Stimulated activated naive CD8-positive, alpha-beta T cell treated with anti-CD3 and anti-CD28 coated beads, Interleukin-15, amount 100 ng/mL, for 72 hours (primary cell): ENCODE measurements around the gene BTN3A1.
A peak's percentile ranks its signal among the peaks of the same experiment; 100 is the strongest.
"Not testable (repeated sequence)": the region's sequence is repeated elsewhere in the genome, so short reads cannot be mapped to it uniquely, and the experiment has no call there.

ENCODE experiments used
- ATAC-seq: fragments of 150-1000 bp; cut with Tn5 transposase; 2 replicates; pipeline ENCODE4 v1.10.0; 2021; ENCODE audit warnings: mild to moderate bottlenecking, moderate library complexity
- DNase-seq, 2 donors: peaks; one replicate each; pipeline ENCODE4 v3.0.0; 2021 to 2022
- H3K27ac Mint-ChIP-seq, 2 donors: one replicate each; pipeline ENCODE4 v1.8.0; 2022; ENCODE audit warnings: mild to moderate bottlenecking in 2 of 2, mixed read lengths in 2 of 2, moderate library complexity in 2 of 2
- H3K27me3 Mint-ChIP-seq: one replicate; pipeline ENCODE4 v1.8.0; 2022; ENCODE audit warnings: mixed read lengths
- H3K4me1 Mint-ChIP-seq: one replicate; pipeline ENCODE4 v1.8.0; 2022; ENCODE audit warnings: mild to moderate bottlenecking, mixed read lengths
- H3K4me3 Mint-ChIP-seq, 2 donors: one replicate each; pipeline ENCODE4 v1.8.0; 2022; ENCODE audit warnings: mild to moderate bottlenecking in 2 of 2, mixed read lengths in 2 of 2, moderate library complexity in 1 of 2
- H3K9me3 Mint-ChIP-seq, 2 donors: one replicate each; pipeline ENCODE4 v1.8.0; 2022; ENCODE audit warnings: mixed read lengths in 2 of 2

The BTN3A1 gene

GRCh38 chr6:26439151-26440125 lies 37.4 kb downstream of the BTN3A1 start:
- peak overlapping the region; percentile 89 to 98 for H3K4me3 Mint-ChIP-seq
- DNase-seq (no peak), ATAC-seq (no peak)
- H3K27me3 Mint-ChIP-seq: no peaks in the 10 kb centered on the region
- peak overlapping the region; percentile 92 to 97 for H3K27ac Mint-ChIP-seq
- H3K4me1 Mint-ChIP-seq: peaks cover 36% of the 10 kb centered on the region
- peaks cover 3 to 5% of the 10 kb centered on the region in 2 donors for H3K9me3 Mint-ChIP-seq

DNA sequence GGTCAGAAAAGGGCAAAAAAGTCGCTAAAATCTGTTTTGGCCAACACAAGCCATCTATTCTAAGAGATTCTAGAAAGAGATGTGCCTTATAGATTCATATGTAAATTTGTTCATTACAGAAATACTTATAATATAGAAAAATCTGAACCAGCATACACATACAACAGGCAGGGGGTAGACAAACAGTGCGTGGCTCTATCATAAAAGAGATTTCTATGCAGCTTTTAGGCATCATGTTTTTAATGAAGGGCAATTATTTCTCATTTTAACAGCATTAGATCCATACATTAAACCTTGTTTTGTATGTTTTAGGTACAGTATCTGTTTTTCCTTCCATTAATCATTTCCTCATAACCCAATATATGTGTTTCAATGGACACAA lies 38.9 kb downstream of the BTN3A1 start:
- Mint-ChIP-seq H3K27ac (peak overlapping the region in 1 of 2 donors; percentile 97), H3K9me3 (no peaks in the 10 kb centered on the region)

GRCh38 chr6:26441977-26442376 lies 39.9 kb downstream of the BTN3A1 start:
- ATAC-seq: no peak
- H3K9me3 Mint-ChIP-seq: no peaks in the 10 kb centered on the region
- H3K27ac Mint-ChIP-seq: peak overlapping the region in 1 of 2 donors; percentile 71
- peaks cover 62% of the 10 kb centered on the region for H3K4me1 Mint-ChIP-seq
- no peak for DNase-seq
- H3K4me3 Mint-ChIP-seq: peak overlapping the region; percentile 88 to 91
- H3K27me3 Mint-ChIP-seq: no peaks in the 10 kb centered on the region

More for the DNA sequence above, 38.9 kb downstream of the BTN3A1 start:
- H3K27me3 Mint-ChIP-seq: no peaks in the 10 kb centered on the region
- peaks cover 51% of the 10 kb centered on the region for H3K4me1 Mint-ChIP-seq
- H3K4me3 Mint-ChIP-seq: peak overlapping the region; percentile 89 to 98
- ATAC-seq (no peak), DNase-seq (no peak)

GRCh38 chr6:26445934-26446667 lies 44.0 kb downstream of the BTN3A1 start:
- ATAC-seq: peak; percentile 98
- Mint-ChIP-seq H3K27me3 (no peaks in the 10 kb centered on the region), H3K9me3 (no peaks in the 10 kb centered on the region), H3K4me3 (peak overlapping the region; percentile 44 to 55), H3K4me1 (peaks cover 73% of the 10 kb centered on the region), H3K27ac (peak overlapping the region; percentile 55 to 72)
- DNase-seq: peak in 1 of 2 donors; percentile 61

- Mint-ChIP-seq H3K27me3 (no peaks in the 10 kb centered on the region), H3K9me3 (no peaks in the 10 kb centered on the region), H3K4me3 (no peak overlapping the region), H3K27ac (no peak overlapping the region), H3K4me1 (peaks cover 75% of the 10 kb centered on the region)
- ATAC-seq (no peak), DNase-seq (no peak)
Observed at GRCh38 chr6:26447257-26447656, 45.2 kb downstream of the BTN3A1 start.

DNA sequence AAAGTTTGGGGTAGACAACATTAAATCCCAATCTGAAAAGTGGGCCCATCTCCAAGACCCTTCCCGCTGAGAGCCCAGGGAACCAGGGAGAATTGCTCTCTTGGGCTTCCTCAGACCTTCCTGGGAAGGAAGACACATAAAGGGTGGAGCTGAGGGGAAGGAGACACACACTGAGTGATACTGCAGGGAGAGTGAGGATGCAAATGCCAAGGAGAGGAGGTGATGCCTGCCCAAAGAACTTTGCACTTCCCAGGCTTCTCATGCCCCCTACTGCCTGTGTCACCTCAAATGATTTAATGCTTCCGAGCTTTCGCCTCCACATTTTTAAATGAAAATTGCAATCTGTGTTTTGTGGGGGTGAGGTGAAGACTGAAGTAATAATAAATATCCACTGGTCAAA lies 48.2 kb downstream of the BTN3A1 start:
- H3K4me1 Mint-ChIP-seq: peaks cover 46% of the 10 kb centered on the region
- DNase-seq (no peak), ATAC-seq (no peak)
- no peak overlapping the region for H3K4me3 Mint-ChIP-seq
- H3K27me3 Mint-ChIP-seq: no peaks in the 10 kb centered on the region
- peak overlapping the region; percentile 59 to 68 for H3K27ac Mint-ChIP-seq
- no peaks in the 10 kb centered on the region for H3K9me3 Mint-ChIP-seq

DNA sequence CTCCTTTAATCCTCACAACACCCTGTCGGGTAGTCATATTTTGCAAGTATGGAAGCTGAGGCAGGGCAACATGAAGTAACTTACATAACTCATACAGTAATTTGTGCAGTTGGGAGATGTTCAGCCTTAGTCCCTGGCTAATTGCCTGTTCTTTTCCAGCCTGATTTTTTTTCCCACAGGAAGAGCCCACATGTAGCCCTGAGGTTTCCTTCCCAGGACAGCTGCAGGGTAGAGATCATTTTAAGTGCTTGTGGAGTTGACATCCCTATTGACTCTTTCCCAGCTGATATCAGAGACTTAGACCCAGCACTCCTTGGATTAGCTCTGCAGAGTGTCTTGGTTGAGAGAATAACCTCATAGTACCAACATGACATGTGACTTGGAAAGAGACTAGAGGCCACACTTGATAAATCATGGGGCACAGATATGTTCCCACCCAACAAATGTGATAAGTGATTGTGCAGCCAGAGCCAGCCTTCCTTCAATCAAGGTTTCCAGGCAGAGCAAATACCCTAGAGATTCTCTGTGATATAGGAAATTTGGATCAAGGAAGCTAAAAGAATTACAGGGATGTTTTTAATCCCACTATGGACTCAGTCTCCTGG lies 50.7 kb downstream of the BTN3A1 start:
- Mint-ChIP-seq H3K27ac (no peak overlapping the region), H3K4me1 (peaks cover 45% of the 10 kb centered on the region), H3K9me3 (no peaks in the 10 kb centered on the region), H3K27me3 (no peaks in the 10 kb centered on the region), H3K4me3 (no peak overlapping the region)
- ATAC-seq: no peak
- DNase-seq: no peak

DNA sequence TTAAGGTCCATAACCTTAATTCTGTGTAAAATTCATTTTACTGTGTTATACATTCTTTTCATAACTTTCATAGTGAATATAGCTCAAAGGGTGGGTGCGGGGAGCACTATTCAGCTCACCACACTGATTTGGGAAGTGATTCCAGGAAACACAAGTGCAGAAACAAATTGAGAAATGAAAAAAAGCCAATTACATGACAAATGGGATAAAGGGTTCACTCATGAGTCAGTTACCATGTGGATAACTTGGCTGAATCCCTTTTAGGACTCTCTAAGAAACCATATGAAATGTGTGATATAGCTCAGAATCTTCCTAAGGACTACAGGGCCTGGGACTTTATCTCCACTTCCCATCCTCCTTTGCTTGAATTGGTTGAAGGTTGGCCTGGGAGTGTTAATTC lies 52.6 kb downstream of the BTN3A1 start:
- Mint-ChIP-seq H3K4me1 (peaks cover 39% of the 10 kb centered on the region), H3K9me3 (no peaks in the 10 kb centered on the region), H3K4me3 (no peak overlapping the region), H3K27ac (no peak overlapping the region), H3K27me3 (no peaks in the 10 kb centered on the region)
- DNase-seq: no peak
- ATAC-seq: no peak

- no peak overlapping the region for H3K27ac Mint-ChIP-seq
- no peak for ATAC-seq
- no peak overlapping the region for H3K4me3 Mint-ChIP-seq
- no peak for DNase-seq
- no peaks in the 10 kb centered on the region for H3K9me3 Mint-ChIP-seq
- peaks cover 43% of the 10 kb centered on the region for H3K4me1 Mint-ChIP-seq
- no peaks in the 10 kb centered on the region for H3K27me3 Mint-ChIP-seq
Observed at GRCh38 chr6:26455357-26455970, 53.4 kb downstream of the BTN3A1 start.

- no peaks in the 10 kb centered on the region for H3K27me3 Mint-ChIP-seq
- ATAC-seq: peak; percentile 24
- H3K27ac Mint-ChIP-seq: peak overlapping the region; percentile 98 to 99
- H3K9me3 Mint-ChIP-seq: no peaks in the 10 kb centered on the region
- H3K4me3 Mint-ChIP-seq: peak overlapping the region; percentile 95 to 99
- no peak for DNase-seq
- peaks cover 52% of the 10 kb centered on the region for H3K4me1 Mint-ChIP-seq
Observed at GRCh38 chr6:26457264-26457805, 55.3 kb downstream of the BTN3A1 start.

DNA sequence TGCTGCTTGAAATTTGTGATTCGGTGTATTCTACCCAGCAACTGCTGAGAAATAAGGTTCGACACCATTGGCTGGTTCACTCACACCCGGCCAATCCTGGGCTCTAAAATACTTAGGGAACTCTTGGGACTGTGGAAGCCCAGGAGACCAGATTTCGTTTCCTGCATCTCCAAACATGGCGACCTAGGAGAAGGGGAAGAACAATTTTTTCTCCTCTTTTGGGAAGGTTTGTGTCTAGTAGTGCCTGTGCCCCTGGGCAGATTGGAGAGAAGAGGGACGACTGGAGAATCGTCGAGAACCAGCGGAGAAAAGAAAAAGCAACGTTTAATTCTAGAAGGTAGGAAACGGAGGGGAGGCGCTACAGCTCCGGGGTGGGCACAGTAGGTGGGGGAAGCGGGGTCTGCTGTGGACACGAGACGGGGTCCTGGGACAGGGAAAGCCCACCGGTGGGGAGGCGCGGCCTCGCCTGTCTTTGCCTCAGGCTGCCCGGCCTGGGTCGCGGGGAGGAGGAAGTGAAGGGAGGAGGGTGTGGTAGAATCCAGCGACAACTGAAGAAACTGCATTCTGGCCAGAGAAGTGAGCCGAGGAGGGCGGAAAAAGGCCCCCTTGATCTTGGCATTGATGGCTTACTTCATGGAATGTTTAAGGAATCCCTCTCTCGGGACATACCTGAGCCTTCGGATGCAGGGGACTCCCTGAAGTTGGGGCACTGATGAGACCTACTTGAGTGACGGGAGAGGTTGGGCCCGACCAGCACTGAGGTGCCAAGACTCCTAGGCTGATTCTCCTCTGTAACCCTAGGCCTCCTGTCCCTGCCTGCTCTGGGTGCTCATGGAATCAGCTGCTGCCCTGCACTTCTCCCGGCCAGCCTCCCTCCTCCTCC lies 56.0 kb downstream of the BTN3A1 start, which contains the start of gene BTN2A1:
Gene BTN2A1 (plus strand): TSS at position 150 of the 883 bp plus-strand sequence. CDS start 682 bp downstream, at position 832.
- no peaks in the 10 kb centered on the region for H3K27me3 Mint-ChIP-seq
- peak; percentile 97 for ATAC-seq
- peaks cover 60% of the 10 kb centered on the region for H3K4me1 Mint-ChIP-seq

GRCh38 chr6:26459023-26459810 lies 57.1 kb downstream of the BTN3A1 start:
- ATAC-seq (no peak), DNase-seq (no peak)
- Mint-ChIP-seq H3K27ac (peak overlapping the region; percentile 38 to 87), H3K27me3 (no peaks in the 10 kb centered on the region), H3K4me3 (peak overlapping the region; percentile 82 to 86), H3K9me3 (no peaks in the 10 kb centered on the region), H3K4me1 (peaks cover 71% of the 10 kb centered on the region)

More for the DNA sequence above, 56.0 kb downstream of the BTN3A1 start, which contains the start of gene BTN2A1:
- Mint-ChIP-seq H3K27ac (peak within 1 kb of the TSS; percentile 98 to 99), H3K4me3 (peak within 1 kb of the TSS; percentile 95 to 99), H3K9me3 (no peaks in the 10 kb centered on the region)
- DNase-seq: peak; percentile 47 to 64

DNA sequence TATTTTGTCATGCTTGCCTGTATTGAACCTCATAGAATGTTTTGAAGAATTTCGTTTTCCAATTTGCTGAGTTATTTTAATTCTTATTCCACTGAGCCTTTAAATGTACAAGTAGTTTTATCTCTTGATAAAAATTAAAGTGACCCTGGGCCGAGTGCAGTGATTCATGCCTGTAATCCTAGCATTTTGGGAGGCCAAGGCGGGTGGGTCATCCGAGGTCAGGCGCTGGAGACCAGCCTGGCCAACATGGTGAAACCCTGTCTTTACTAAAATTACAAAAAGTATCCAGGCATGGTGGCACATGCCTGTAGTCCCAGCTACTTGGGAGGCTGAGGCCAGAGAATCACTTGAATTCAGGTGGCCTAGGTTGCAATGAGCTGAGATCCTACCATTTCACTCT lies 59.3 kb downstream of the BTN3A1 start:
- not testable (repeated sequence) for ATAC-seq

More for the DNA sequence above, 59.3 kb downstream of the BTN3A1 start:
- Mint-ChIP-seq H3K4me1 (peaks cover 73% of the 10 kb centered on the region), H3K4me3 (peak overlapping the region in 1 of 2 donors; percentile 16)
- H3K27me3 Mint-ChIP-seq, H3K27ac Mint-ChIP-seq, H3K9me3 Mint-ChIP-seq, DNase-seq: not testable (repeated sequence)
